Fibroblast of lung (primary cell): ENCODE data around the gene SLC66A1.

ENCODE experiments used
- EZH2 ChIP-seq: IDR thresholded peaks from 2 replicates; pipeline ENCODE4 v1.5.1; 2012; ENCODE audit warnings: low read length, control low read depth, mild to moderate bottlenecking; ENCODE audit errors: missing control alignments
- TF ChIP-seq, protein P1 (sequence below), 2 donors: IDR thresholded peaks in 1 of 2; conservative IDR thresholded peaks in 1 of 2; 1 replicate in 1 of 2; 2 replicates in 1 of 2; pipeline ENCODE4 v1.5.1; 2011 to 2012; ENCODE audit warnings: low read length in 2 of 2, control low read depth in 1 of 2, inconsistent platforms in 1 of 2, low read depth in 1 of 2, mild to moderate bottlenecking in 1 of 2

DNA sequence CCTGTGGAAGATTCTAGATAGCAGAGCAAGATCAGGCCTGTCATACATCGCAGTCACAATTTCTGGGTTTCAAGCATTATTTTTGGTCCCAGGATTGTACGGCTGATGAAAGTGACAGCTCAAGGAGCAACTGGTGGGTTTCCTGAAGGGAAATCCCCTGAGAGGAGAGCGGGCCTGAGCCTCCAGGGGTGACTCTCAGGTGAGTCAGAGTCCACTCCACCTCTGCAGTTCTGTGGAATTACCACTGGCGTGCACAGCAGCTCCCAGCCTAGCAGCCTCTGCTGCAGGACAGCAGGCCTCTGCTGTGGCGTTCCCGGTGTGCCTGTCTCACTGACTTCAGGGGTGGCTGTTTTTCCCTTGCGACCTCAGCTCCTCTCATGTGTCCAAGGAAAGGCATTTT, 24.4 kb downstream of the SLC66A1 start:
- TF ChIP-seq, protein P1, sequence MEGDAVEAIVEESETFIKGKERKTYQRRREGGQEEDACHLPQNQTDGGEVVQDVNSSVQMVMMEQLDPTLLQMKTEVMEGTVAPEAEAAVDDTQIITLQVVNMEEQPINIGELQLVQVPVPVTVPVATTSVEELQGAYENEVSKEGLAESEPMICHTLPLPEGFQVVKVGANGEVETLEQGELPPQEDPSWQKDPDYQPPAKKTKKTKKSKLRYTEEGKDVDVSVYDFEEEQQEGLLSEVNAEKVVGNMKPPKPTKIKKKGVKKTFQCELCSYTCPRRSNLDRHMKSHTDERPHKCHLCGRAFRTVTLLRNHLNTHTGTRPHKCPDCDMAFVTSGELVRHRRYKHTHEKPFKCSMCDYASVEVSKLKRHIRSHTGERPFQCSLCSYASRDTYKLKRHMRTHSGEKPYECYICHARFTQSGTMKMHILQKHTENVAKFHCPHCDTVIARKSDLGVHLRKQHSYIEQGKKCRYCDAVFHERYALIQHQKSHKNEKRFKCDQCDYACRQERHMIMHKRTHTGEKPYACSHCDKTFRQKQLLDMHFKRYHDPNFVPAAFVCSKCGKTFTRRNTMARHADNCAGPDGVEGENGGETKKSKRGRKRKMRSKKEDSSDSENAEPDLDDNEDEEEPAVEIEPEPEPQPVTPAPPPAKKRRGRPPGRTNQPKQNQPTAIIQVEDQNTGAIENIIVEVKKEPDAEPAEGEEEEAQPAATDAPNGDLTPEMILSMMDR (conservative IDR thresholded peaks at IDR 0.05 in 1 of 2, IDR thresholded peaks at IDR 0.05 in 1 of 2; ENCODE audit: low read depth in 1 of 2, low read length in 2 of 2), result no peak
- TF ChIP-seq EZH2, result no peak
